Liver (tissue), 3 donors: ENCODE results near the gene OLIG1.

Source experiments
- CTCF ChIP-seq: fragments of 150-350 bp; IDR thresholded peaks from 2 replicates; pipeline ENCODE4 v1.5.1; 2017; ENCODE audit warnings: improper control_type of control experiment, low read depth, low read length; ENCODE audit not compliant: missing input control
- EGR1 ChIP-seq, 2 donors: IDR thresholded peaks; 2 replicates each; pipeline ENCODE4 v1.6.1; 2016 to 2018; ENCODE audit warnings: antibody characterized with exemption in 2 of 2, low read depth in 2 of 2
- FOXA1 ChIP-seq: IDR thresholded peaks from 2 replicates; pipeline ENCODE4 v1.6.1; 2016; ENCODE audit warnings: antibody characterized with exemption
- MAX ChIP-seq: IDR thresholded peaks from 2 replicates; pipeline ENCODE4 v1.6.1; 2016; ENCODE audit warnings: antibody characterized with exemption
- RXRA ChIP-seq, 2 donors: IDR thresholded peaks; 2 replicates each; pipeline ENCODE4 v1.6.1; 2017 to 2018; ENCODE audit warnings: antibody characterized with exemption in 2 of 2, mild to moderate bottlenecking in 1 of 2
- SP1 ChIP-seq: IDR thresholded peaks from 2 replicates; pipeline ENCODE4 v1.6.1; 2018; ENCODE audit warnings: antibody characterized with exemption, mild to moderate bottlenecking
- YY1 ChIP-seq: IDR thresholded peaks from 2 replicates; pipeline ENCODE4 v1.6.1; 2016; ENCODE audit warnings: antibody characterized with exemption, mild to moderate bottlenecking
- TF ChIP-seq, protein P1 (sequence below): IDR thresholded peaks from 2 replicates; pipeline ENCODE4 v1.6.1; 2016; ENCODE audit warnings: antibody characterized with exemption, mild to moderate bottlenecking
- donor health status: healthy.
- donor health status: healthy.

GRCh38 chr21:33028773-33029384, 41.1 kb upstream of the OLIG1 start:
- TF ChIP-seq CTCF (no peak), YY1 (no peak), MAX (no peak), RXRA (IDR thresholded peaks at IDR 0.05) (no peak), EGR1 (IDR thresholded peaks at IDR 0.05; ENCODE audit: low read depth in 2 of 2) (no peak), SP1 (no peak), FOXA1 (no peak)
- TF ChIP-seq, protein P1, sequence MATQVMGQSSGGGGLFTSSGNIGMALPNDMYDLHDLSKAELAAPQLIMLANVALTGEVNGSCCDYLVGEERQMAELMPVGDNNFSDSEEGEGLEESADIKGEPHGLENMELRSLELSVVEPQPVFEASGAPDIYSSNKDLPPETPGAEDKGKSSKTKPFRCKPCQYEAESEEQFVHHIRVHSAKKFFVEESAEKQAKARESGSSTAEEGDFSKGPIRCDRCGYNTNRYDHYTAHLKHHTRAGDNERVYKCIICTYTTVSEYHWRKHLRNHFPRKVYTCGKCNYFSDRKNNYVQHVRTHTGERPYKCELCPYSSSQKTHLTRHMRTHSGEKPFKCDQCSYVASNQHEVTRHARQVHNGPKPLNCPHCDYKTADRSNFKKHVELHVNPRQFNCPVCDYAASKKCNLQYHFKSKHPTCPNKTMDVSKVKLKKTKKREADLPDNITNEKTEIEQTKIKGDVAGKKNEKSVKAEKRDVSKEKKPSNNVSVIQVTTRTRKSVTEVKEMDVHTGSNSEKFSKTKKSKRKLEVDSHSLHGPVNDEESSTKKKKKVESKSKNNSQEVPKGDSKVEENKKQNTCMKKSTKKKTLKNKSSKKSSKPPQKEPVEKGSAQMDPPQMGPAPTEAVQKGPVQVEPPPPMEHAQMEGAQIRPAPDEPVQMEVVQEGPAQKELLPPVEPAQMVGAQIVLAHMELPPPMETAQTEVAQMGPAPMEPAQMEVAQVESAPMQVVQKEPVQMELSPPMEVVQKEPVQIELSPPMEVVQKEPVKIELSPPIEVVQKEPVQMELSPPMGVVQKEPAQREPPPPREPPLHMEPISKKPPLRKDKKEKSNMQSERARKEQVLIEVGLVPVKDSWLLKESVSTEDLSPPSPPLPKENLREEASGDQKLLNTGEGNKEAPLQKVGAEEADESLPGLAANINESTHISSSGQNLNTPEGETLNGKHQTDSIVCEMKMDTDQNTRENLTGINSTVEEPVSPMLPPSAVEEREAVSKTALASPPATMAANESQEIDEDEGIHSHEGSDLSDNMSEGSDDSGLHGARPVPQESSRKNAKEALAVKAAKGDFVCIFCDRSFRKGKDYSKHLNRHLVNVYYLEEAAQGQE = no peak
